Endothelial cell of hepatic sinusoid (primary cell): ENCODE results near the gene RAD51AP1.
"Not testable (repeated sequence)": the region's sequence is repeated elsewhere in the genome, so short reads cannot be mapped to it uniquely, and the experiment has no call there.

Source experiments
- in situ Hi-C: cut with HindIII; loops from 2 replicates; pipeline ENCODE4 v1.10.0; 2017; ENCODE audit warnings: low sequenced_read_pairs

The RAD51AP1 gene

GRCh38 chr12:4538207-4539160, at the start of gene RAD51AP1:
RAD51AP1 (plus strand) TSS chr12:4538890; CDS start chr12:4538940, 50 bp downstream.
- in situ Hi-C loops = loop anchor here (10.0 kb wide), 1 partner anchor 214 kb away; the partner anchor contains the start of gene TIGAR

GRCh38 chr12:4489556-4489955, 49.1 kb upstream of the RAD51AP1 start:
- in situ Hi-C loops = no loop called here

GRCh38 chr12:4490973-4491372, 47.7 kb upstream of the RAD51AP1 start:
- in situ Hi-C loops = no loop called here

GRCh38 chr12:4496145-4496838, 42.4 kb upstream of the RAD51AP1 start:
- in situ Hi-C loops = no loop called here

- in situ Hi-C loops = no loop called here
These were observed 39.5 kb upstream of the RAD51AP1 start for GRCh38 chr12:4499186-4499585.

GRCh38 chr12:4505376-4505986, 33.2 kb upstream of the RAD51AP1 start:
- in situ Hi-C loops = no loop called here

- in situ Hi-C loops = no loop called here
These were observed 32.3 kb upstream of the RAD51AP1 start for GRCh38 chr12:4506430-4506829.

GRCh38 chr12:4506870-4507269, 31.8 kb upstream of the RAD51AP1 start:
- in situ Hi-C loops = no loop called here

- in situ Hi-C loops = not testable (repeated sequence)
These were observed 30.2 kb upstream of the RAD51AP1 start for GRCh38 chr12:4508503-4508902.

- in situ Hi-C loops = not testable (repeated sequence)
These were observed 29.4 kb upstream of the RAD51AP1 start for GRCh38 chr12:4509269-4509668.

GRCh38 chr12:4518106-4518728, 20.5 kb upstream of the RAD51AP1 start:
- in situ Hi-C loops = no loop called here

- in situ Hi-C loops = not testable (repeated sequence)
These were observed 15.2 kb upstream of the RAD51AP1 start for GRCh38 chr12:4523443-4523842.

- in situ Hi-C loops = no loop called here
These were observed 11.7 kb upstream of the RAD51AP1 start for GRCh38 chr12:4526923-4527546.

- in situ Hi-C loops = loop anchor here (10.0 kb wide), 1 partner anchor 205 kb away; the partner anchor contains the start of gene TIGAR
These were observed 8.5 kb upstream of the RAD51AP1 start for GRCh38 chr12:4530160-4530559.

- in situ Hi-C loops = loop anchor here (10.0 kb wide), 1 partner anchor 206 kb away; the partner anchor contains the start of gene TIGAR
These were observed 7.6 kb upstream of the RAD51AP1 start for GRCh38 chr12:4530982-4531586.

GRCh38 chr12:4535092-4535491, 3.6 kb upstream of the RAD51AP1 start:
- in situ Hi-C loops = loop anchor here (10.0 kb wide), 1 partner anchor 210 kb away; the partner anchor contains the start of gene TIGAR

GRCh38 chr12:4535871-4536270, 2.8 kb upstream of the RAD51AP1 start:
- in situ Hi-C loops = loop anchor here (10.0 kb wide), 1 partner anchor 211 kb away; the partner anchor contains the start of gene TIGAR

GRCh38 chr12:4539167-4539870, 629 bp downstream of the RAD51AP1 start:
- in situ Hi-C loops = loop anchor here (10.0 kb wide), 1 partner anchor 215 kb away; the partner anchor contains the start of gene TIGAR

- in situ Hi-C loops = no loop called here
These were observed 1.5 kb downstream of the RAD51AP1 start for GRCh38 chr12:4540170-4540569.
